IMR-90 (cell line): ENCODE measurements around the gene PRKAG2.

Source experiments
- ELK1 ChIP-seq: fragments of 150-350 bp; IDR thresholded peaks from 2 replicates; pipeline ENCODE4 v1.6.1; 2016; ENCODE audit warnings: low read depth, mild to moderate bottlenecking, low read length, moderate library complexity, borderline replicate concordance
- MAZ ChIP-seq: IDR thresholded peaks from 2 replicates; pipeline ENCODE4 v1.6.1; 2012; ENCODE audit warnings: low read depth, mild to moderate bottlenecking, low read length, improper control_type of control experiment, moderate library complexity, borderline replicate concordance
- POLR2A ChIP-seq: IDR thresholded peaks from 2 replicates; pipeline ENCODE4 v1.6.1; 2012; ENCODE audit warnings: mild to moderate bottlenecking, low read depth, low read length
- RAD21 ChIP-seq: IDR thresholded peaks from 2 replicates; pipeline ENCODE4 v1.6.1; 2012; ENCODE audit warnings: low read length, improper control_type of control experiment
- RFX5 ChIP-seq: IDR thresholded peaks from 2 replicates; pipeline ENCODE4 v1.8.0; 2012; ENCODE audit warnings: low read depth, mild to moderate bottlenecking, low read length, moderate library complexity
- USF2 ChIP-seq: fragments of 150-350 bp; IDR thresholded peaks from 2 replicates; pipeline ENCODE4 v1.6.1; 2017; ENCODE audit warnings: mild to moderate bottlenecking, antibody characterized with exemption, low read length, low read depth
- TF ChIP-seq, protein P1 (sequence below): conservative IDR thresholded peaks from 2 replicates; pipeline ENCODE4 v1.5.1; 2012; ENCODE audit warnings: mild to moderate bottlenecking, low read depth, low read length, improper control_type of control experiment

GRCh38 chr7:151783958-151784575 lies 92.8 kb downstream of the PRKAG2 start:
- TF ChIP-seq, protein P1, sequence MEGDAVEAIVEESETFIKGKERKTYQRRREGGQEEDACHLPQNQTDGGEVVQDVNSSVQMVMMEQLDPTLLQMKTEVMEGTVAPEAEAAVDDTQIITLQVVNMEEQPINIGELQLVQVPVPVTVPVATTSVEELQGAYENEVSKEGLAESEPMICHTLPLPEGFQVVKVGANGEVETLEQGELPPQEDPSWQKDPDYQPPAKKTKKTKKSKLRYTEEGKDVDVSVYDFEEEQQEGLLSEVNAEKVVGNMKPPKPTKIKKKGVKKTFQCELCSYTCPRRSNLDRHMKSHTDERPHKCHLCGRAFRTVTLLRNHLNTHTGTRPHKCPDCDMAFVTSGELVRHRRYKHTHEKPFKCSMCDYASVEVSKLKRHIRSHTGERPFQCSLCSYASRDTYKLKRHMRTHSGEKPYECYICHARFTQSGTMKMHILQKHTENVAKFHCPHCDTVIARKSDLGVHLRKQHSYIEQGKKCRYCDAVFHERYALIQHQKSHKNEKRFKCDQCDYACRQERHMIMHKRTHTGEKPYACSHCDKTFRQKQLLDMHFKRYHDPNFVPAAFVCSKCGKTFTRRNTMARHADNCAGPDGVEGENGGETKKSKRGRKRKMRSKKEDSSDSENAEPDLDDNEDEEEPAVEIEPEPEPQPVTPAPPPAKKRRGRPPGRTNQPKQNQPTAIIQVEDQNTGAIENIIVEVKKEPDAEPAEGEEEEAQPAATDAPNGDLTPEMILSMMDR = no peak
- TF ChIP-seq POLR2A (no peak), RFX5 (no peak), RAD21 (no peak), USF2 (no peak), MAZ (no peak), ELK1 (no peak)
